Lower leg skin (tissue), 4 donors: ENCODE measurements around the gene NECAP2. TPM values are rescaled to one million over a fixed set of nuclear protein-coding genes. Genes with fewer than 3 reads are reported as not detected.
A peak's percentile ranks its signal among the peaks of the same experiment; 100 is the strongest.

ENCODE experiments used
- DNase-seq, 2 donors: peaks; one replicate each; pipeline ENCODE4 v3.0.0-alpha.2; 2019; ENCODE audit warnings: low spot score in 2 of 2
- H3K4me3 ChIP-seq: fragments of 200-600 bp; sonication (generic); 2 replicates; pipeline ENCODE4 v1.5.1; 2017; ENCODE audit warnings: mild to moderate bottlenecking, low read depth; ENCODE audit not compliant: poor library complexity, severe bottlenecking
- POLR2A ChIP-seq, 2 donors: fragments of 450-650 bp; IDR thresholded peaks; one replicate each; pipeline ENCODE4 v1.6.1; 2016 to 2017; ENCODE audit warnings: antibody characterized with exemption in 2 of 2, mild to moderate bottlenecking in 1 of 2, moderate library complexity in 1 of 2
- WGBS, 2 donors: methylation state at CpG; one replicate each; pipeline ENCODE4 v1.1.5; 2018; 5-methylcytosine and 5-hydroxymethylcytosine counted together
- intact Hi-C: fragments of 100-400 bp; cut with DNase I; formaldehyde crosslinking; loops from one replicate; pipeline ENCODE4 v1.15.0; 2023; ENCODE audit warnings: low total_unique reads
- total RNA-seq, 4 donors: library from RNA; depleted of rRNA; stranded (reverse); fragments of >200 nt; gene quantifications; one replicate each; pipeline ENCODE4 v1.1.0, GENCODE V29; 2016
- TF ChIP-seq, protein P1 (sequence below), 3 donors: fragments of 450-650 bp; IDR thresholded peaks; one replicate each; pipeline ENCODE4 v1.5.1; 2016; ENCODE audit warnings: antibody characterized with exemption in 3 of 3, mild to moderate bottlenecking in 3 of 3, moderate library complexity in 2 of 3

NECAP2 gene
- total RNA-seq, 4 donors from 2014 or later = 74.7 to 108 (median 87.5) TPM

DNA sequence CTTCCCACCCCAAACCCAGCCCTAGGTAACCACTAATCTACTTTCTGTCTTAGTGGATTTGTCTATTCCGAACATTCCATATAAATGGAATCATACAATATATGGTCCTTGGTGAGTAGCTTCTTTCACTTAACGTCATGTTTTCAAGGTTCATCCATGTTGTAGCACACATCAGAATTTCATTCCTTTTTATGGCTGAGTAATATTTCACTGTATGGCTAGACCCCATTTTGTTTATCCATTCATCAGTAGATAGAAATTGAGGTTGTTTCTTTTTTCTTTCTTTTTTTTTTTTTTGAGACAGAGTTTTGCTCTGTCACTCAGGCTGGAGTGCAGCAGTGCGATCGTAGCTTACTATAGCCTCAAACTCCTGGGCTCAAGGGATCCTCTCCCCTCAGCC lies 6.5 kb upstream of the NECAP2 start:
- intact Hi-C loops = no loop called here
- no peak overlapping the region for H3K4me3 ChIP-seq
- 91 to 98% methylated on average over 4 of the region's 4 CpGs for WGBS, 2 donors
- DNase-seq = no peak
- no peak for TF ChIP-seq POLR2A (IDR thresholded peaks at IDR 0.05)
- TF ChIP-seq, protein P1, sequence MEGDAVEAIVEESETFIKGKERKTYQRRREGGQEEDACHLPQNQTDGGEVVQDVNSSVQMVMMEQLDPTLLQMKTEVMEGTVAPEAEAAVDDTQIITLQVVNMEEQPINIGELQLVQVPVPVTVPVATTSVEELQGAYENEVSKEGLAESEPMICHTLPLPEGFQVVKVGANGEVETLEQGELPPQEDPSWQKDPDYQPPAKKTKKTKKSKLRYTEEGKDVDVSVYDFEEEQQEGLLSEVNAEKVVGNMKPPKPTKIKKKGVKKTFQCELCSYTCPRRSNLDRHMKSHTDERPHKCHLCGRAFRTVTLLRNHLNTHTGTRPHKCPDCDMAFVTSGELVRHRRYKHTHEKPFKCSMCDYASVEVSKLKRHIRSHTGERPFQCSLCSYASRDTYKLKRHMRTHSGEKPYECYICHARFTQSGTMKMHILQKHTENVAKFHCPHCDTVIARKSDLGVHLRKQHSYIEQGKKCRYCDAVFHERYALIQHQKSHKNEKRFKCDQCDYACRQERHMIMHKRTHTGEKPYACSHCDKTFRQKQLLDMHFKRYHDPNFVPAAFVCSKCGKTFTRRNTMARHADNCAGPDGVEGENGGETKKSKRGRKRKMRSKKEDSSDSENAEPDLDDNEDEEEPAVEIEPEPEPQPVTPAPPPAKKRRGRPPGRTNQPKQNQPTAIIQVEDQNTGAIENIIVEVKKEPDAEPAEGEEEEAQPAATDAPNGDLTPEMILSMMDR (IDR thresholded peaks at IDR 0.05) = no peak

DNA sequence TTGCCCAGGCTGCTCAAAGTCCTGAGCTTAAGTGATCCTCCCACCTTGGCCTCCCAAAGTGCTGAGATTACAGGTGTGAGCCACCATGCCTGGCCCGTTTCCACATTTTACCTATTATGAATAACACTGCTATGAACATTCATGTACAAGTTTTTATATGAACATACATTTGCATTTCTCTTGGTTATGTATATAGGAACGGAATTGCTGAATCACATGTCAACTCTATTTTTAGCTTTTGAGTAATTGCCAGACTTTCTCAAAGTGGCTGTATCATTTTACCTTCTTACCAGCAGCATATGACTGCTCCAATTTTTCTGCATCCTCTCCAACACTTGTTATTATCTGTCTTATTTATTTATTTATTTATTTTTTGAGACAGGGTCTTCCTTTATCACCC lies 6.0 kb upstream of the NECAP2 start:
- H3K4me3 ChIP-seq = no peak overlapping the region
- TF ChIP-seq, protein P1 (IDR thresholded peaks at IDR 0.05) = no peak
- no peak for TF ChIP-seq POLR2A (IDR thresholded peaks at IDR 0.05)
- 62 to 64% methylated on average over 2 of the region's 2 CpGs for WGBS, 2 donors
- intact Hi-C loops = no loop called here
- no peak for DNase-seq

DNA sequence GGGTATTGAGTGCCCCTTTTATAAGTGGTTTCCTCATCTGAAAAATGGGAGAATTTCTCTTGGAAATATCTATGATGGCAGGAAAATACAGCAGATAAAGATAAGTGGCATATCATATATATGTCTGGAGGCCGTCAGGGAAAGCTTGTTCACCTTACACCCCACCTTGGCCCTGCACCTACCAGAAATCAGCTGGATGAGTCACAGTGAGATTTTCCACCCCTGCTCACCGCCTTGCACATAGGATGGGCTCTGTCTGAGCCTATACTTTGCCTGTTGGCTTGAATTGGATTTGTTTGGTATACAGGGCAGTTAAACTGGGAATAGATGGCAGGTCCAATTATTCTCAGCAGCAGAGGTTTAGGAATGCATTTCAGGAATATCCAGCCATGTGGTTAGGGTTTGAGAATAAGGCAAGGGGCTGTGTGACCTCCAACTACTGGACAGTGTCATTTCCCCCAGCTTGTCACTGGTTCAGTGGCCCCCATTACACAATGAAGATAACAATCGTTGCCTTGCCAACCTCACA lies 3.5 kb upstream of the NECAP2 start, which contains the start of gene SPATA21:
SPATA21 (minus strand) TSS at position 479 of the 529 bp plus-strand sequence. CDS start 6,053 bp downstream, outside the sequence.
- 68 to 69% methylated on average over 3 of the region's 3 CpGs for WGBS, 2 donors
- intact Hi-C loops = no loop called here
- H3K4me3 ChIP-seq = no peak within 1 kb of the TSS
- no peak for DNase-seq
- TF ChIP-seq, protein P1 (IDR thresholded peaks at IDR 0.05) = no peak
- TF ChIP-seq POLR2A (IDR thresholded peaks at IDR 0.05) = no peak

DNA sequence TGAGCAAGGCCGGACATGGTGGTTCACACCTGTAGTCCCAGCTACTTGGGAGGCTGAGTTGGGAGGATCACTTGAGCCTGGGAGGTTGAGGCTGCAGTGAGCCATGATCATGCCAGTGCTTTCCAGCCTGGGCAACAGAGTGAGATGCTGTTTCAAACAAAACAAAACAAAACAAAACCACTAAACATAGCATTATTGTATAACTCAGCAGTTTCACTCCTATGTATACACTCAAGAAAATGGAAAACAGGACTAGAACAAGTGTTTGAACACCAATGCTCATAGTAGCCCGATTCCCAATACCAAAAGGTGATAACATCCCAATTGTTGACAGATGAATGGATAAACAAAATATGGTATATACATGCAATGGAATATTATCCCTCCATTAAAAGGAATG lies 2.0 kb upstream of the NECAP2 start:
- TF ChIP-seq, protein P1 (IDR thresholded peaks at IDR 0.05) = no peak
- TF ChIP-seq POLR2A (IDR thresholded peaks at IDR 0.05) = no peak
- no peak overlapping the region for H3K4me3 ChIP-seq
- 93 to 98% methylated on average over 2 of the region's 2 CpGs for WGBS, 2 donors
- intact Hi-C loops = no loop called here
- DNase-seq = no peak

DNA sequence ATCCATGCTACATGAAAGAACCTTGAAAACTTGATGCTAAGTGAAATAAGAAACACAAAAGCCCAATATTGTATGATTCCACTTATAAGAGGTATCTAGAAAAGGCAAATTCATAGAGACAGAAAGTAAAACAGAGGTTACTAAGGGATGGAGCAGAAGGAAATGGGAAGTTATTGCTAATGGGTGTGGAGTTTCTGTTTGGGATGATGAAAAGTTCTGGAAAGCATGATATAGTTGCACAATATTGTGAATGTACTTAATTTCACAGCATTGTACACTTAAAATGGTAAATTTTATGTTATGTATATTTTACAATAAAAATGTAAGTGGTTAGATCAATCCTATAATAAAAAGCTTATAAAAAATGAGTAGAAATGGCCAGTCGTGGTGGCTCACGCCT lies 1.6 kb upstream of the NECAP2 start:
- H3K4me3 ChIP-seq = no peak overlapping the region
- 87% methylated on average over 2 of the region's 2 CpGs for WGBS, 2 donors
- DNase-seq = no peak
- TF ChIP-seq POLR2A (IDR thresholded peaks at IDR 0.05) = no peak
- TF ChIP-seq, protein P1 (IDR thresholded peaks at IDR 0.05) = no peak
- intact Hi-C loops = no loop called here

DNA sequence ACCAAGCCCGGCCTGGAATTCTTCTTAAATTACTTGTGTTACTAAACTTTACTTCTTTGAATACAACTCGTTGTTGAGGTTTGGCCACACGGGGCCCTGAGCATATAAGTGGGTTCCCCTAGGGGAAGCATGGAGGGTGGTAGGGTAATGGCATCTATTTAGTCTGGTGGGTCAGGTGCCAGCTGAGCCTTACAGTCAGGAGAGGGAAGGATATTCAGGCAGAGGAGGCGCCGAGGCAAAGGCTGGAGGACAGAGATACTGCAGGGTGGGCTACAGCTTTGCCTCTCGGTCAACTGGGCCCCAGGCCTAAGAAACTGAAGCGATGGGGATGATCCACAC lies 424 bp upstream of the NECAP2 start:
- DNase-seq = peak in 1 of 2 donors; percentile 16
- intact Hi-C loops = no loop called here
- no peak overlapping the region for H3K4me3 ChIP-seq
- no peak for TF ChIP-seq POLR2A (IDR thresholded peaks at IDR 0.05)
- TF ChIP-seq, protein P1 (IDR thresholded peaks at IDR 0.05) = no peak
- WGBS, 2 donors = 33 to 41% methylated on average over 7 of the region's 7 CpGs
